Activated CD4-positive, alpha-beta T cell treated with anti-CD3 and anti-CD28 coated beads, Interleukin-2, amount 50 U/mL, for 4 hours (primary cell): ENCODE measurements around the gene C1orf159.
"Not testable (repeated sequence)": the region's sequence is repeated elsewhere in the genome, so short reads cannot be mapped to it uniquely, and the experiment has no call there.

Experiments
- DNase-seq, 2 experiments: peaks; one replicate each; pipeline ENCODE4 v3.0.0-alpha.2; 2020

Gene C1orf159

DNA sequence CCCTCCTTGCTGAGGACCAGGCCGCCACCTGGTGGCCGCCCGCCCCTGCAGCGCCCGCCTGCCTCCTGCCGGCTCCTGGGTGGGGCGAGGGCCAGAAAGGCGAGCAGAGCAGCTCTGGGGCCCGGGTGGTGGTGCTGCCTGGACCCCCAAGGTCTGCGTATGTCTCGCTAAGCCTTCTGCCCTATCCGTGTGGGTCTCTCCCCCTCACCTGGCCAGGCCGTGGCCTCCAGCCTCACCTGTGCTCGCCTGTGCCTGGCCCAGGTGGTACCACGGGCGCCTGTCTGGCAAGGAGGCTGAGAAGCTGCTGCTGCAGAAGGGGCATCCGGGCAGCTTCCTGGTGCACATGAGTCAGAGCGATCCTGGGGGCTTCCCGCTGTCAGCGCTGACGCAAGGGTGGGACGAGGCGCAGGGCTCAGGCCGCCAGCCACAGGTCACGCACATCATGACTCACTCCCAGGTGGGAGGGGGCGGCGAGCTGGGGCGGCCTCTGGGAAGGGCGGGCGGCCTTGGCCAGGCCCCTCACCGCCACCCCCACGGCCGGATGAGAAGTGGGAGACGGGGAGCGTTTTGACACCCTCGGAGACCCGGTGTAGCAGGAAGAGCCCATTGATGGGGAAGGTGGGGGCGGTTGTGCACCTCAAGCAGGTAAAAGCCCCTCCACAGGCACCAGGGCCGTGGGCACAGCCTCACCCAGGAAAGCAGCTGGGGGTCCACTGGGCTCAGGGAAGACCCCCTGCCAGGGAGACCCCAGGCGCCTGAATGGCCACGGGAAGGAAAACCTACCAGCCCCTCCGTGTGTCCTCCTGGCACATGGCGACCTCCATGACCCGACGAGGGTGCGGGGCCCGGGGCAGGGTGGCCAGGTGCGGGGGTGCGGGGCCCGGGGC is 51.7 kb downstream of the C1orf159 start:
- peak; percentile 84 to 90 for DNase-seq

DNA sequence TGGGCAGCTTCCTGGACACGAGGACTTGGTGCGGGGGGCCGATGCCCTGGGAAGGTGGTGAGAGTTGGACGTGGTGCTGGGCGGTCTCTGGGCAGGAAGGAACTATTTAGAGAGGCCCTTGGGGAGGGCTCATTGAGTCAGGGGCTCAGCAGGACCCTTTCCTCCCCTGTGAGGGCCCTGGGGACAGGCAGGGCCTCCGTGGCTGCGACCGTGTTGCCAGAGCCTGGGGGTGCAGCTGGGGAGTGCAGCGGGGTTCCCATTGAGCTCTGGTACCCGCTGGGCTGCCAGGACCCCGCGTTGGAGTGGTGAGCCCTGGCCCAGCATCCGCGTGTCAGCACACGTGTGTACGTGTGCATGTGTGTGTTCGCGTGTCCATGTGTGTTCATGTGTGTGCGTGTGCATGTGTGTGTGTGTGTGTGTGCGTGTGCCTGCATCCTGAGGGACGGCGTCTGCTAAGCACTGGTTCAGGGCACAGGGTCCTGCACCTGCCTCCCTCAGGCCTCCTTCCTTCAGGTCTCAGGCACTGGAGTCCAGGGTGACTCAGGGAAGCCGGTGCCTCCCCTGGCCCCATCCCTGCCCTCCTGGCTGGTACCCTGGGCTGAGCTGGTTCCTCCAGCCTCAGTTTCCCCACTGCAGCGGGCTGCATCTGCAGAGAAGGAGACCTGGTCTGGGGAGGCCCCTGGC is 52.5 kb downstream of the C1orf159 start:
- no peak for DNase-seq

DNA sequence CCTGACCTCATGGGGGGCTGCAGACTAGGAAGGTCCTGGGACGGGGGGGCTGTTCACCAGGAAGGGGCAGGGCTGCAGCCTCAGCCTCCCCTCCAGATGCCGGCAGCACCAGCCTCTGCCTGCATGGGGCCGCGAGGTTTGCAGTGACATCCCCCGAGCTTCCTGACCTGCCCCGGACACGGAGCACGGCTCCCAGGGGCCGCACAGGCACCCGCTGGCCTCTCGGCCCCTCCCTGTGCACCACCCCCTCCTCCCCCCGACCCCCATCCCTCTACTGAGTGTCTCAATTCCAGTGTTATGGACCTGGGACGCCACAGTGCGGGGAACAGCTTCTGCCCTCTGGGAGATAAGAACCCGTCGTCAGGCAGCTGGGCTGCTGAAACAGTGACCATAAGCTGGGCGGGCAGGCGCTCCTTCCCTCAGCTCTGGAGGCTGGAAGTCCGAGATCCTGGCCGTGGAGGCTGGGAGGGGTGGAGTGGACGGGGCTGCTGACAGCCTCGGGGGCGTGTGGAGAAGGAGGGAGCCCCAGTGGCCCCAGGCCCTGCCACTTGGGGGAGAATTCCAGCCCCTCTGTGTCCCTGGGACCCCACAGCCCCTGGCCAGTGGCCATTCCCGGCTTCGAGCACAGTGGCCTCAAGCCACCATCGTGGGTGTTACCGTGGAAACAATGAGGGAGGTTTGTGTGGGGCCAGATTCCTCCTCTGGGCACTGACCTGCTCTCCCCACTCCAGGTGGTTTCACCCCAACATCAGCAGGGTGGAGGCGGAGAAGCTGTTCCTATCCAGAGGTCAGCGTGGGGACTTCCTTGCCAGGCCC is 53.3 kb downstream of the C1orf159 start:
- DNase-seq: no peak

DNA sequence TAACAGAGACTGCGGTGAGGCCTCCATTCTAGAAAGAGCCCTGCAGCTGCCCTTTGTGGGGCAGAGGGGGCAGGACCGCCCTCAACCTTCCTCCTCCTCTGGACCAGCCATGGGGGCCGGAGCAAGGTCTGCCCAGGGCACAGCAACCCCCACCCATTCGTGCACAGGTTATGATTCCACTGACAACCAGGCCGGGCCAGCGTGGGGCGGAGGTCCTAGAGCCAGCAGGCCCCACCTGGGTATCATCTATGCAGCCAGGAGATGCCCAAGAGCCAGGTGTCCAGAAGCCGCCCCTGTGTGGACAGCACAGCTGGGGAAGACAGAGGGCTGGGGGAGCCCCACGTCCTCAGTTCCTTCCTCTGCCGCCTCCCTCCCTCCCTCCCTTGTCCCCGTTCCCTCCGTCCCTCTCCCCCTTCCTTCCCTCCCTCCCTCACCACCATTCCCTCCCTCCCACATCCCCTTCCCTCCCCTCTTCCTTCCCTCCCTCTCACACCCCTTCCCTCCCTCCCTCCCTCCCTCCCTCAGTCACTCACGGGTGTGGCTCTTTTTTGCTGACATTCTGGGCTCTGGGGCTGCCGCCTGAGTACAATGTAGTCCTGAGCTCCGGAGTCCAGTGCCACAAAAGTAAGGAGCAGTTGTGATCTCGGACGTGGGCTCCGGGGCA is 54.1 kb downstream of the C1orf159 start:
- DNase-seq: no peak

DNA sequence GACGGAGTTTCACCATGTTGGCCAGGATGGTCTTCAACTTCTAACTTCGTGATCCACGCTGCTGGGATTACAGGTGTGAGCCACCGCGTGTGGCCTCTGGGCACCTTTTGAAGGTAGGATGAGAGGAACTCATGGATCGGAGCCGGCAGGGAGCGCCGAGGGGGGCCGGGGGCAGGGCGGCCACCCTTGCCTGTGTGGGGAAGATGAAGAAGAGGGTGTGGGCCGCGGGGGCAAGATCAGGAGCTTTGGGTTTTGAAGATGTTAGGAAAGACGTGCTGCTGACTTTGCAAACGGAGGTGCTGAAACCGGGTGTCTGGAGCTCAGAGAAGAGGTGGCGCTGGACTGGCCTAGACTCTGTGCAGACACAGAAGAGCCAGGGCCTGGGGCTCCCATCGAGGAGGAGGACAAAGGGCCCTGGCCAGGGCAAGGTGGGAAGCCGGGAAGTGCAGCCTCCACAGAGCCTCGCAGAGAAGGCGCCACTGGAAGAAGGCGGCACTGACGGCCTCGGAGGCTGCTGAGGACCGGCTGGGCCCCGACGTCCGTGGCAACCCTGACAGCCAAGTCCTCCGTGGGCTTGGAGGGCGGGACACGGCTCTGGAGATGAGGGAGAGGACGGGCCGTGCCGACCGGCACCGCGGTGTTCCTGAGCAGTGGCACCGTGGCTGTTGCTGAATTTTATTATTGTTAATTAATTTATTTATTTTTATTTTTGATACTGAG is 55.4 kb downstream of the C1orf159 start:
- no peak for DNase-seq

DNA sequence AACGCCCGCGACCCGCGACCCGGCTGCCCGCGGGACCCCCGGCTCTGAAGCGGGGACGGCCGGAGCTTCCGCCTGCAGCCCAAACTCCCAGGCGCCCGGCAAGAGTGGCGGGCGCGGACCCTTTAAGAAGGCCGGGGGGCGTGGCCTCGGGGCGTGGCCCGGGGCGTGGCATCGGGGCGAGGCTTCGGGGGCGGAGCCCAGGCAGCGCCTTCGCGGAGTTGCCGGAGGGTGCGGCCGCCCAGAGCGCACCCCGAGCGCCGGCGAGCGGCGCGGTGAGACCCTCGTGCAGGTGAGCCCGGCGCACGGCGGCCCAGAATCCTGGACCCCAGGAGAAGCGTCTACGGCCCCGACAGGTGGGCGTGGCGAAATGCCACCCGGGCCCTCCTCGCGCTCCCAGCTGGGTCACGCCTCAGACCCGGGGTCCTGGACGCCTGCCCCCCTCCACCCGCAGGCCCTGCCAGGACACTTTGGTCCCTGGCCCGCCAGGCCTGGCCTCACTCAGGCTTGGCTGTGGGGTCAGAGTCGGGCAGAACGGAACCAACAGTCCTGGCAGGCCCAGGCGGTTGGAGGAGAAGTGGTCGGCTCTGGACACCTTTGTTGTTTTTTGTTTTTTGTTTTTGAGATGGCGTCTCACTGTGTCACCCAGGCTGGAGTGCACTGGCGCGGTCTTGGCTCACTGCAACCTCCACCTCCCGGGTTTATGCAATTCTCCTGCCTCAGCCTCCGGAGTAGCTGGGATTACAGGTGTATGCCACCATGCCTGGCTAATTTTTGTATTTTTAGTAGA is 56.2 kb downstream of the C1orf159 start:
- DNase-seq: peak; percentile 88 to 90

DNA sequence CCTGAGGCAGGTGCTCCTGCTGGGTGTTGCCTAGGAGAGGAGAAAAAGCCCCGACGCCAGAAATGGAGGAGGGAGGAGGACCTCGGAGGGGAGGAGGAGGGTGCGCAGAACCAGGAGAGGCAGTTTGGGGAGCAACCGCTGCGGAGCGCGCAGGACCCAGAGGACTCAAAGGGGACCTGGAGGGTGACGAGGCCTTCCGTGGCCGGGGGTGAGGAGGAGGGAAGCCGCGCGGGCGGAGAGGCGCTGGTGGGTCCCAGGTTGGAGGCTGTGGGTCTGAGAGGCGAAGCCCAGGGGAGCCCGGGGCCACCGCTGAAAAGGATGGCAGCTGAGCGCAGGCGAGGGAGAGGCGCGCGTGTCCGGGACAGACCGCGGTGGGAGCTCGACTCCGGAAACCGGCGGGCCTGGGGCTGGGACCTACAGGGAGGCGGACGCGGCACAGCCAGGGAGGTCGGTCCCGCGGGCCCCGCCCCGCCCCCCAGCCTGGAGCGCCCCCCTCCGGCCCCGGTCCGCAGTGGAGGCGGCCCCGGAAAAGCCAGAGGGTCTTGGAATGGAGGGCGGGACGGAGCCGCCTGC is 56.9 kb downstream of the C1orf159 start:
- no peak for DNase-seq

DNA sequence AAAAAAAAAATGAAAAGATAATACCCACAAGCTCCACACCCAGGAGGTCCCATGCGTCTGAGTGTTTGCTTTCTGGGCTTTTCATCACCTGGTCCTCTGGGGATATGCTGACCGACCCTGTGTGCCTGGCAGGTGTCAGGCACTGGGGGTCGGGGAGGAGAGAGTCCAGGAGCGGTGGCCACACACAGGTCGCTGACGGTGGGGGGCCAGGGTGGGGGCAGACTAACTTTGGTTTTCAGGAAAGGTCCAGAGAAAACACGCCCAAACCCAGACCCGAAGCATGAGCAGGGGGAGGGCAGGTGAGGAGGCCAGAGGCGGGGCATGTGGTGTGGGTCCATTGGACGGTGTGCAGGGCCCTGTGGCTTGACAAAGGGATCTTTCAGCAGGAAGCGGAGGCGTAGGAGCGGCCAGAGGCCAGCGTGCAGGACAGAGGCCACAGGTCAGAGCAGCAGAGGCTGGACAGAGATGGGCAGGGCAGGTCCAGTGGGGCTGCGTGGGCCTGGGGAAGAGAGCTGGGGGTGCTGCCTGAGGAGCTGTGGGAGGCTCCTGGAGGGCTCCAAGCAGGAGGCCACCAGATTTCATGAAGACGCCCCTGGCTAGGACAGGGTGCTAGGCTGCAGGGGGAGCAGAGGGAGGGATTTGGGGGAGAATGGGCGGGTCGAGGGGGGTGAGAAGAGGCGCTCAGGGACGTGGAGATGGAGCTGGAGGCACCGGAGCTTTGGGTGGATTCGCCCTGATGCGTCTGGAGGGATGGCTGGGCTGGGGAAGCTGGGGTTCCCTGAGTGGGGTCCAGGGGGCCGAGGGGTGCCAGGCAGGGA is 57.6 kb downstream of the C1orf159 start:
- DNase-seq: no peak

DNA sequence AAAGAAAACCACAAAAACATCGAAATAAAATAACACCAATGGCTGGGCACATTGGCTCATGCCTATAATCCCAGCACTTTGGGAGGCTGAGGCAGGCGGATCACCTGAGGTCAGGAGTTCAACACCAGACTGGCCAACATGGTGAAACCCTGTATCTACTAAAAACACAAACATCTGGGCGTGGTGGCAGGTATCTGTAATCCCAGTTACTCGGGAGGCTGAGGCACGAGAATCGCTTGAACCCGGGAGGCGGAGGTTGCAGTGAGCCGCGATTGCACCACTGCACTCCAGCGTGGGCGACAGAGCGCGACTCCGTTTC is 58.2 kb downstream of the C1orf159 start:
- not testable (repeated sequence) for DNase-seq

DNA sequence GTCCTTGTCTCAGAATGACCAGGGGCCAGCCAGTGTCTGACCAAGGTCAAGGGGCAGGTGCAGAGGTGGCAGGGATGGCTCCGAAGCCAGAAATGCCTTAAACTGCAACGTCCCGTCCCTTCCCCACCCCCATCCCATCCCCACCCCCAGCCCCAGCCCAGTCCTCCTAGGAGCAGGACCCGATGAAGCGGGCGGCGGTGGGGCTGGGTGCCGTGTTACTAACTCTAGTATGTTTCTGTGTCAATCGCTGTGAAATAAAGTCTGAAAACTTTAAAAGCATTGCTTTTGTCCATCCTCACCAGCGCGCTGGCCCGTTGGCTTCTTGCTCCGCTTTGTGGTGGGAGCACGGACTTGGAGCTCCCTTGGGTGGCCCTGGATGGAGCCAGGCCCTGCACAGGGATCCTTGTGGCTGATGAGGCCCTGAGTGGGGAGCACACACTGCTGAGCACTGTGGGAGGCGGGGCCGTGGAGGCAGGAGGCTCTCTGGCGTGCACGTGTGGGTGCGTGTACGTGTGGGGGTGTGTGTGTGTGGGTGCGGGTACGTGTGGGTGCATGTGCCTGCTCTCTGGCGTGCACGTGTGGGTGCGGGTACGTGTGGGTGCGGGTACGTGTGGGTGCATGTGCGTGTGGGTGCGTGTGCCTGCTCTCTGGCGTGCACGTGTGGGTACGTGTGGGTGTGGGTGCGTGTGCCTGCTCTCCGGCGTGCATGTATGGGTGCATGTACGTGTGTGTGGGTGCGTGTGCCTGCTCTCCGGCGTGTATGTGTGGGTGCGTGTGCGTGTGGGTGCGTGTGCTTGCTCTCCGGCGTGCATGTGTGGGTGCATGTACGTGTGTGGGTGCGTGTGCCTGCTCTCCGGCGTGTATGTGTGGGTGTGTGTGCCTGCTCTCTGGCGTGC is 59.8 kb downstream of the C1orf159 start:
- DNase-seq: no peak

DNA sequence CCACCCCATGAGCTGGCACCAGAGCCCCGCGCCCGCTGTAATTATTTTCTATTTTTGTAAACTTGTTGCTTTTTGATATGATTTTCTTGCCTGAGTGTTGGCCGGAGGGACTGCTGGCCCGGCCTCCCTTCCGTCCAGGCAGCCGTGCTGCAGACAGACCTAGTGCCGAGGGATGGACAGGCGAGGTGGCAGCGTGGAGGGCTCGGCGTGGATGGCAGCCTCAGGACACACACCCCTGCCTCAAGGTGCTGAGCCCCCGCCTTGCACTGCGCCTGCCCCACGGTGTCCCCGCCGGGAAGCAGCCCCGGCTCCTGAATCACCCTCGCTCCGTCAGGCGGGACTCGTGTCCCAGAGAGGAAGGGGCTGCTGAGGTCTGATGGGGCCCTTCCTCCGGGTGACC is 60.9 kb downstream of the C1orf159 start:
- DNase-seq: no peak

DNA sequence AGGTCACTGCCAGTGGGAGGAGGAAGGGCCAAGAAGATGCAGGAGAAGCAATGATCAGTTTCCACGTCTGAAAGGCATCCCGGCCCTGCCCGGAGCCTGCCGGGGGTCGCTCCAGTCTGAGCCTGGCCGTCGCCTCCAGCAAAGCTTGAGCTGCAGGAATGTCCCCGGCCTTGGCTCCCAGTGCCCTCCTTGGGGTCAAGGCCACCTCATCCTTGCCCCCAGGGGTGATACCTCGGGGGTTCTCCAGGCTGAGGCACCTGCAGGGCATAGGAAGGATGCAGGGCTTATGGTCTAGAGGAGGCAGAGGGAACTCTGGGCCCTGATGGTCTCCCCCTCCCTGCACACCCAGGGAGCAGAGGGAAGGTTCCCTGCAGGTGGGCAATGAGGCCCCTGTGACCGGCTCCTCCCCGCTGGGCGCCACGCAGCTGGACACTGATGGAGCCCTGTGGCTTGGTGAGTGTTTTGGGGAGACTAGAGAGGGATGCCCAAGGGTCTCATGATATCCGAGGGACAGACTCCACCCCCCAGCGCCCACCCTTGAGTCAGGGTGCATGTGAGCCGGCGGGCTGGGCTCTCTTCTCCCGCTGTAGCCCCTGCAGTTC is 61.7 kb downstream of the C1orf159 start:
- no peak for DNase-seq

DNA sequence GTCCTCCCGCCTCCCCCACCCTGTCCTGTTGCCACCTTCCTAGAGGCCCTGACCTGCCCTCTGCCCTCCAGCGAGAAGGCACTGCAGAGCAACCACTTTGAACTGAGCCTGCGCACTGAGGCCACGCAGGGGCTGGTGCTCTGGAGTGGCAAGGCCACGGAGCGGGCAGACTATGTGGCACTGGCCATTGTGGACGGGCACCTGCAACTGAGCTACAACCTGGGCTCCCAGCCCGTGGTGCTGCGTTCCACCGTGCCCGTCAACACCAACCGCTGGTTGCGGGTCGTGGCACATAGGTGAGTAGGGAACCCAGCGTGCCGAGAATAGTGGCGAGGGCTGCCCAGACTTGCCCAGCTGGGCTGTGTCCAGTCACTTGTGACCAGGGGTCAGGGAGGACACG is 62.2 kb downstream of the C1orf159 start:
- DNase-seq: no peak

DNA sequence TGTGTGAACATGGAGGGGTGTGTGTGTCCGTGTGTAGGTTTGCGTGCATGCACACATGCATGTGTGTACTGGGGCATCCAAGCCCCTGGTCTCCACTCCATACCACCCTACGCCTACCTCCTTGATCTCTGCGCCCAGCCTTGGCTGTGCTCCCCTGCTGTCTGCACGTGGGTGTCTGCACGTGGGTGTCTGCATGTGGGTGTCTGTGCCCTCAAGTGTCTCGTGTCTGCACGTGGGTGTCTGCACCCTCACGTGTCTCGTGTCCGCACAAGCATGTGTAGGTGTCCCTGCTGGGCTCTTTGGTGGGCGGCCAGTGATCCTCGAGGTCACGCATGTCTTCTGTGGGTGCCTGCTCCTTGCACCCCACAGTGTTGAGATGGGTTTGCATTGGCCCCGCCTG is 62.9 kb downstream of the C1orf159 start:
- no peak for DNase-seq

DNA sequence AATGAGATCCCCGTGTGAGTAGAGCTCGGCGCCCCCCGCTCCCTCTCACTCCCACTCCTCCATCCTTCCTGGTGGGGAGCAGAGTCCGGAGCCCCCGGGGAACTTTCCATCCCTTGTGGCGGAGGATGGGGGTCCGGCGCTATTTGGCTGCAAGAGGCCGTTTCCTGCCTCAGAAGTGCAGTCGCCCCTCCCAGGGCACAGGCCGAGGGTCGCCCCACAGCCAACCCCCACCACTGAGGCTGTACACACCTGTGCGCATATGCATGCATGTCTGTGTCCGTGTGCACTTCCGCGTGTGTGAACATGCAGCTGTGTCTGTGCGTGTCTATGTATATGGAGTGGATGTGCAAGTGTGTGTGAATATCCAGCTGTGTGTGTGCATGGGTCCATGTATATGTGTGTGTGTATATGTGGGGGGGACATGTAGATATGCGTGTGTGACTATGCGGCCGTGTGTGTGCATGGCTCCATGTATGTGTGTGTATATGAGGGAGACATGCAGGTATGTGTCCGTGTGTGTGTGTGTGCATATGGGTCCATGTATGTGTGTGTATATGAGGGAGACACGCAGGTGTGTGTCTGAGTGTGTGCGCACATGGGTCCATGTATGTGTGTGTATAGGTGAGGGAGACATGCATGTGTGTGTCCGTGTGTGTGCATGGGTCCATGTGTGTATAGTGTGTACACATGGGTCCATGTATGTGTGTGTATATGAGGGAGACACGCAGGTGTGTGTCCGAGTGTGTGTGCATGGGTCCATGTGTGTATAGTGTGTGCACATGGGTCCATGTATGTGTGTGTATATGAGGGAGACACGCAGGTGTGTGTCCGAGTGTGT is 63.7 kb downstream of the C1orf159 start:
- DNase-seq: no peak

DNA sequence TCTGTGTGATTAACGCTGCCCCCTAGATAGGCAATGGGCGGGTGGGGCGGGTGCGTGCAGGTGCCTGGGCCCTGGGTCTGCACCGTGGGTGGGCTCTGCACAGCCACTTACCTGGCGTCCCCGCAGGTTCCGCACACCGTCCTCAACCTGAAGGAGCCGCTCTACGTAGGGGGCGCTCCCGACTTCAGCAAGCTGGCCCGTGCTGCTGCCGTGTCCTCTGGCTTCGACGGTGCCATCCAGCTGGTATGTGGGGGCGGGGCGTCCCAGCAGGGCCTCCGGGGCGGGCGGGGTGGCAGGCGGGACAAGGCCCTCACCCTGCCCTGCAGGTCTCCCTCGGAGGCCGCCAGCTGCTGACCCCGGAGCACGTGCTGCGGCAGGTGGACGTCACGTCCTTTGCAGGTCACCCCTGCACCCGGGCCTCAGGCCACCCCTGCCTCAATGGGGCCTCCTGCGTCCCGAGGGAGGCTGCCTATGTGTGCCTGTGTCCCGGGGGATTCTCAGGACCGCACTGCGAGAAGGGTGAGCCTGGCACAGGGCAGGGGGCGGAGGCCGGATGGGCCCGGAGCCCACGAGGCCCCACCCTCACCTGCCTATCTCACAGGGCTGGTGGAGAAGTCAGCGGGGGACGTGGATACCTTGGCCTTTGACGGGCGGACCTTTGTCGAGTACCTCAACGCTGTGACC is 64.6 kb downstream of the C1orf159 start:
- DNase-seq: no peak

DNA sequence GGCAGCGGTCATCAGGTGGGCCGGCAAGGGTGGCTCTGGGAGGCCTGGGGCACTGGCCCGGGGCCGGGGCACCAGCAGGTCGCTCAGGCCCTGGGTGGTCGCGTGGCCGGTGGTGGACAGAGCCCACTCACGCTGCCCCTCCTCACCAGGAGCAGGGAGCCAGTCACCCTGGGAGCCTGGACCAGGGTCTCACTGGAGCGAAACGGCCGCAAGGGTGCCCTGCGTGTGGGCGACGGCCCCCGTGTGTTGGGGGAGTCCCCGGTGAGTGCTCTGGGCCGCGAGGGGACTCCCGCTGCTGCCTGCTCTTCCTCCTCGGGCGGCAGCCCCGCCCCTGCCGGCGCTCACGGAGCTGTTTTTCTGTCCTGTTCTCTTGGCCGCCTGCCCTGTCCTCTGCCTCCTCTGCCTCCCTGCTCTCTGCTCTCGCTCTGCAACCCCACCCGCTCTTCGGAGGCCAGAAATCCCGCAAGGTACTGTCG is 65.3 kb downstream of the C1orf159 start:
- DNase-seq: no peak
